Cardiac muscle cell (in vitro differentiated cells and primary cell): Measurements from ENCODE around the gene CGNL1. TPM values are rescaled to one million over a fixed set of nuclear protein-coding genes. Genes with fewer than 3 reads are reported as not detected.
A peak's percentile ranks its signal among the peaks of the same experiment; 100 is the strongest.

ENCODE experiments used
- DNase-seq, 2 donors: peaks; one replicate each; pipeline versions ENCODE4 v3.0.0 to v3.0.0-alpha.2; 2010 to 2017; ENCODE audit warnings: low read depth in 1 of 2, low spot score in 1 of 2
- H3K27ac ChIP-seq: fragments of 200-600 bp; sonication (generic); 2 replicates; pipeline ENCODE4 v1.5.1; 2016
- H3K27me3 ChIP-seq: fragments of 200-600 bp; sonication (generic); 2 replicates; pipeline ENCODE4 v1.6.0; 2016; ENCODE audit warnings: control low read depth
- H3K36me3 ChIP-seq: fragments of 200-600 bp; sonication (generic); 2 replicates; pipeline ENCODE4 v1.5.1; 2016; ENCODE audit warnings: control low read depth
- H3K4me1 ChIP-seq: fragments of 200-600 bp; sonication (generic); 2 replicates; pipeline ENCODE4 v1.8.1; 2017; ENCODE audit warnings: low read depth, mild to moderate bottlenecking, mixed run types
- H3K4me3 ChIP-seq: fragments of 200-600 bp; sonication (generic); 2 replicates; pipeline ENCODE4 v1.5.1; 2016; ENCODE audit warnings: mild to moderate bottlenecking
- H3K9me3 ChIP-seq: fragments of 200-600 bp; sonication (generic); 2 replicates; pipeline ENCODE4 v1.5.1; 2017; ENCODE audit warnings: low read depth, mild to moderate bottlenecking, control low read depth
- polyA plus RNA-seq: library from polyadenylated mRNA; unstranded; fragments of >200 nt; fragmentation: Nextera tagmentation; extraction: Ambion mirVana; gene quantifications from 2 replicates; pipeline ENCODE4 v1.2.1, GENCODE V29; 2016
- total RNA-seq: library from RNA; depleted of rRNA; stranded (reverse); fragments of >200 nt; gene quantifications from 2 replicates; pipeline ENCODE4 v1.2.3, GENCODE V29; 2016
- TF ChIP-seq, protein P1 (sequence below): IDR thresholded peaks from 2 replicates; pipeline ENCODE4 v1.5.1; 2012; ENCODE audit warnings: low read depth, mild to moderate bottlenecking, low read length

Gene CGNL1, protein sequence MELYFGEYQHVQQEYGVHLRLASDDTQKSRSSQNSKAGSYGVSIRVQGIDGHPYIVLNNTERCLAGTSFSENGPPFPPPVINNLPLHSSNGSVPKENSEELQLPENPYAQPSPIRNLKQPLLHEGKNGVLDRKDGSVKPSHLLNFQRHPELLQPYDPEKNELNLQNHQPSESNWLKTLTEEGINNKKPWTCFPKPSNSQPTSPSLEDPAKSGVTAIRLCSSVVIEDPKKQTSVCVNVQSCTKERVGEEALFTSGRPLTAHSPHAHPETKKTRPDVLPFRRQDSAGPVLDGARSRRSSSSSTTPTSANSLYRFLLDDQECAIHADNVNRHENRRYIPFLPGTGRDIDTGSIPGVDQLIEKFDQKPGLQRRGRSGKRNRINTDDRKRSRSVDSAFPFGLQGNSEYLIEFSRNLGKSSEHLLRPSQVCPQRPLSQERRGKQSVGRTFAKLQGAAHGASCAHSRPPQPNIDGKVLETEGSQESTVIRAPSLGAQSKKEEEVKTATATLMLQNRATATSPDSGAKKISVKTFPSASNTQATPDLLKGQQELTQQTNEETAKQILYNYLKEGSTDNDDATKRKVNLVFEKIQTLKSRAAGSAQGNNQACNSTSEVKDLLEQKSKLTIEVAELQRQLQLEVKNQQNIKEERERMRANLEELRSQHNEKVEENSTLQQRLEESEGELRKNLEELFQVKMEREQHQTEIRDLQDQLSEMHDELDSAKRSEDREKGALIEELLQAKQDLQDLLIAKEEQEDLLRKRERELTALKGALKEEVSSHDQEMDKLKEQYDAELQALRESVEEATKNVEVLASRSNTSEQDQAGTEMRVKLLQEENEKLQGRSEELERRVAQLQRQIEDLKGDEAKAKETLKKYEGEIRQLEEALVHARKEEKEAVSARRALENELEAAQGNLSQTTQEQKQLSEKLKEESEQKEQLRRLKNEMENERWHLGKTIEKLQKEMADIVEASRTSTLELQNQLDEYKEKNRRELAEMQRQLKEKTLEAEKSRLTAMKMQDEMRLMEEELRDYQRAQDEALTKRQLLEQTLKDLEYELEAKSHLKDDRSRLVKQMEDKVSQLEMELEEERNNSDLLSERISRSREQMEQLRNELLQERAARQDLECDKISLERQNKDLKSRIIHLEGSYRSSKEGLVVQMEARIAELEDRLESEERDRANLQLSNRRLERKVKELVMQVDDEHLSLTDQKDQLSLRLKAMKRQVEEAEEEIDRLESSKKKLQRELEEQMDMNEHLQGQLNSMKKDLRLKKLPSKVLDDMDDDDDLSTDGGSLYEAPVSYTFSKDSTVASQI
- 97.4 and 134 TPM in 2 replicates for total RNA-seq
- 62.9 and 75.4 TPM in 2 replicates for polyA plus RNA-seq

DNA sequence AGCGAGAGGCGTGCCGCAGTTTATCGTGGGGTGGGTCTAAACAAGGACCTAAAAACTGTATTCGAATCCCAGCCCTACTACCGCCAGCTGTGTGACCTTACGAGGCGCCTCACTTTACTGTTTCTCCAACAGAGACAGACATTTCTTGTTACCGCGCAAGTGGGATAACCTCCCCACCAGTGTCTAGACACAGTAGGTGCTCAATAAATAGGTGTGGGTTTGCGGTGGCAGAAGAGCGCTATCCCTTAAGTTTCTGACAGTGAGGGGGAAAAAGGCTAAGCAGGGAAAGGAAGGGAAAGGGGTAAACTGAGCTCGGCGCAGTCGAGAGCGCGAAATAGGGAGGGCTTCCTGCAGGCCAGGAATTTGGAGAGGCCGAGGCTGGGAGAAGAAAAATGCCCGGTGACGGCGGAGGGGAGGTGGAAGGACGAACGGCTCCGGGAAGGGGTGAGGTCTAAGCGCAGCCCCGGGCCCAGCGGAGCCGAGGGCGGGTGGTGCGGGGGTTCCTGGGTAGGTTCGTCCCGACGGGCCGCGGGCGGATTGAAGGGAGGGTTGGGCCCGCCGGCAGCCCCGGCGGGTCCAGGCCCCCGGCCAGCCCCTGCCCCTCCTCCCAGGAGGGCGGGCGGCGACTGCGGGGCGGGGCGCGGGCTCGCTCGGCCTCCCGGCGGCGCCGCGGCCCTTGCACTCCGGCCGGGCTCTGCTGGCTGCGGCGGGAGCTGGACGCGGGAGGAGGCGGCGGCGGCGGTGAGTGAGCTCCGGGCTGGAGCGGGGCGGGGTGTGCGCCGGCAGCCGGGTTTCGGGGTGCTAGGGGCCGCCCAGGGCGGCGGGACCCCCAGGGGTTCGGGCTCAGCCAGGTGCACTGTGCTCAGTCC is at the start of gene CGNL1:
Gene CGNL1, plus strand, starts transcription at position 679 of the 869 bp plus-strand sequence. CDS start 61,495 bp downstream, outside the sequence.
- Histone ChIP-seq H3K4me3 (peak within 1 kb of the TSS; percentile 97), H3K4me1 (peaks cover 23% of the 10 kb centered on the region), H3K27me3 (no peaks in the 10 kb centered on the region), H3K27ac (peak within 1 kb of the TSS; percentile 82), H3K9me3 (no peaks in the 10 kb centered on the region), H3K36me3 (no peaks in the 10 kb centered on the region)
- TF ChIP-seq, protein P1, sequence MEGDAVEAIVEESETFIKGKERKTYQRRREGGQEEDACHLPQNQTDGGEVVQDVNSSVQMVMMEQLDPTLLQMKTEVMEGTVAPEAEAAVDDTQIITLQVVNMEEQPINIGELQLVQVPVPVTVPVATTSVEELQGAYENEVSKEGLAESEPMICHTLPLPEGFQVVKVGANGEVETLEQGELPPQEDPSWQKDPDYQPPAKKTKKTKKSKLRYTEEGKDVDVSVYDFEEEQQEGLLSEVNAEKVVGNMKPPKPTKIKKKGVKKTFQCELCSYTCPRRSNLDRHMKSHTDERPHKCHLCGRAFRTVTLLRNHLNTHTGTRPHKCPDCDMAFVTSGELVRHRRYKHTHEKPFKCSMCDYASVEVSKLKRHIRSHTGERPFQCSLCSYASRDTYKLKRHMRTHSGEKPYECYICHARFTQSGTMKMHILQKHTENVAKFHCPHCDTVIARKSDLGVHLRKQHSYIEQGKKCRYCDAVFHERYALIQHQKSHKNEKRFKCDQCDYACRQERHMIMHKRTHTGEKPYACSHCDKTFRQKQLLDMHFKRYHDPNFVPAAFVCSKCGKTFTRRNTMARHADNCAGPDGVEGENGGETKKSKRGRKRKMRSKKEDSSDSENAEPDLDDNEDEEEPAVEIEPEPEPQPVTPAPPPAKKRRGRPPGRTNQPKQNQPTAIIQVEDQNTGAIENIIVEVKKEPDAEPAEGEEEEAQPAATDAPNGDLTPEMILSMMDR: no peak
- peak; percentile 62 to 85 for DNase-seq

DNA sequence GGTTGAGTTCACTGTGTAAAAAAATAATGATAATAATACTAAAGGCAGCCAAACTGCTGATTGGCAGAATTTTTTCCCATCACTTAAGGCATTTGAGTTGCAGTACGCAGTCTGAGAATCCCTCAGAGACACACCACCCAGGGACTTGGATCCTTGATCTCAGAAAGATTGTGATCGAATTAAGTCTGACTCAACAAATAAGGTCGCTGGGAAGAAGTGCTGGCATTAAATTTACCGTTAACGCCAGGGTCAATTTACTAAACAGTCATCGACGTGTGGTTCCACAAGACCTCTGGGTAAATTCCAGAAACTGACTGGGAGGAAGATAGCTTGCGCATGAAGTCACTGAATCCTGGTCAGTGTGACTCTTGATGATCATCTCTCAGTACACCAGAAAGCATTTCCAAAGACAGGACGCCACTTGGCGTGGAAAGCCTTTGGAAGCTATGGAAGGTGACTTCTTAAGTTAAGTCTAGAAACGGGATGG is 48.3 kb upstream of the CGNL1 start:
- Histone ChIP-seq H3K4me1 (peaks cover 6% of the 10 kb centered on the region), H3K27me3 (no peaks in the 10 kb centered on the region), H3K27ac (no peak overlapping the region), H3K9me3 (no peaks in the 10 kb centered on the region), H3K36me3 (no peaks in the 10 kb centered on the region), H3K4me3 (no peak overlapping the region)
- TF ChIP-seq, protein P1: no peak
- DNase-seq: peak in 1 of 2 donors; percentile 85

DNA sequence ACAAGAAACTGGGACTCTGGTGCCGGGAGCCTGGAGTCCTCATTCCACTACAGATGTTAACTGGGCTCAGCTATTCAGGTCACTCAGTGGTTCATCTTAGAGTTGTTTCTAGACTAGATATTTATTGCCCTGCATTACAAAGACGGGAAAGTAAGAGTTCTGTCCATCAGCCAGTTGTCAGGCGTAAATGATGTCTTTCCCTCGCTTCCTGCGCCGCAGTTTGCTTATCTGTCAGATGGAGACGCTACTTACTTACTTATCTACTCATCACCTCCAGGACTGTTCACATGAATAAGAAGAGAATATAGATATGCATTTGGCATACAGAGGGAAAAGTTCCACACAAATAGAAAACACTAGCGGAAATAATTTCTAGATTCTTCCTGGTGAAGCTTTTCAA is 47.8 kb upstream of the CGNL1 start:
- no peak overlapping the region for H3K4me3 ChIP-seq
- H3K9me3 ChIP-seq: no peaks in the 10 kb centered on the region
- no peak overlapping the region for H3K27ac ChIP-seq
- H3K36me3 ChIP-seq: no peaks in the 10 kb centered on the region
- TF ChIP-seq, protein P1: no peak
- H3K4me1 ChIP-seq: peaks cover 9% of the 10 kb centered on the region
- DNase-seq: no peak
- H3K27me3 ChIP-seq: no peaks in the 10 kb centered on the region

DNA sequence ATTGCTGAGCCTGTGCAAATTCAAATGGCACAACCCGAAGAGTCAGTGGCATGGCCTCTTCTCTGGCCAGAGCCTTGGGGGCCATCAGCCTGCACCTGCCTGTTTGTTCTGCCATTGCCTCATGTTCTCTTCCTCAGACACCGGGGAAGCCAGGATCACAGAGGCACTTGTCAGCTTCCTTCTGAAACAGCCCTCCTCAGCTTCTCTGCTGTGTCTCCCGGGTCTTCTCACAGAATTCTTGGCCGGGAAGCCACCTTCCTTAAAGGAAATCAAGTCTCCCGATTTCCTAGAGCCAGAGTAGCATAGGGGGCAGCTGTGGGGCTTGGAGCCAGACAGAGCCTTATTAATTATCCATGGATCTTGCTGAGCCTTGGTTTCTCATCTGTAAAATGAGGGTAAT is 47.4 kb upstream of the CGNL1 start:
- H3K27me3 ChIP-seq: no peaks in the 10 kb centered on the region
- no peak overlapping the region for H3K27ac ChIP-seq
- DNase-seq: no peak
- TF ChIP-seq, protein P1: no peak
- no peak overlapping the region for H3K4me3 ChIP-seq
- H3K36me3 ChIP-seq: no peaks in the 10 kb centered on the region
- H3K4me1 ChIP-seq: peaks cover 13% of the 10 kb centered on the region
- no peaks in the 10 kb centered on the region for H3K9me3 ChIP-seq
